GM20431 (cell line): Measurements from ENCODE around the gene CNGA3.
"Not testable (repeated sequence)": the region's sequence is repeated elsewhere in the genome, so short reads cannot be mapped to it uniquely, and the experiment has no call there.

Experiments
- in situ Hi-C: fragments of 300-500 bp; cut with MseI, MboI; formaldehyde crosslinking; loops from one replicate; pipeline ENCODE4 v1.15.0; 2020; ENCODE audit warnings: low sequenced_read_pairs; ENCODE audit not compliant: unreplicated experiment

CNGA3 gene

DNA sequence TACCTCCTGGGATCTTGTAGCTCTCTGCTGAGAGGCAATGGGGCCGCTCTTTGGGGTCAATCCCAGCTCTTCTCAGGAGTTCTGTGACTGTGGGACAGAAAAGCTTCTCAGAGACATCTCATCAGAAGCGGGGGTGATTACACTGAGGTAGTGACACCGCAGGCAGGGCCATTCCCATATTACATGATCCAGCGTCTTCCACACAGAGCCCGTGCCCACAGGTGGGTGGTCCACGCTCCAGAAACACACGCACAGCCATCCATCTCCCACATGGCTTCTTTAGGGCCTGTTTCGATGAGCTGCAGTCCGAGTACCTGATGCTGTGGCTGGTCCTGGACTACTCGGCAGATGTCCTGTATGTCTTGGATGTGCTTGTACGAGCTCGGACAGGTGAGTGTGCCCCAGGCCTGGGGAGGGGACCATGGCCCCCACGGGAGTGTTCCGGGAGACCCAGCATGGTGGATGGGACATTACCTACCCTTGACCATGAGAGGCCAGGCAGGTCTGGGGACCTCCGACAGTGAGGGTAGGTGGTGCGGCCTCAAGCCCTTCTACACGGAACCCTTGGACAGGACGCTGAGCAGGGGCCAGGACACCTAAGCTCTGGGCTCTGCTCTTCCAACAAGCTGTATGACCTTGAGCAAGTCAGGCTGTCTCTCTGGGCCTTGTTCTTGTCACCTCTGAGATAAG is 45.5 kb downstream of the CNGA3 start:
- in situ Hi-C loops = loop anchor here (25.0 kb wide), 1 partner anchor 579 kb away; no protein-coding TSS in a partner anchor

DNA sequence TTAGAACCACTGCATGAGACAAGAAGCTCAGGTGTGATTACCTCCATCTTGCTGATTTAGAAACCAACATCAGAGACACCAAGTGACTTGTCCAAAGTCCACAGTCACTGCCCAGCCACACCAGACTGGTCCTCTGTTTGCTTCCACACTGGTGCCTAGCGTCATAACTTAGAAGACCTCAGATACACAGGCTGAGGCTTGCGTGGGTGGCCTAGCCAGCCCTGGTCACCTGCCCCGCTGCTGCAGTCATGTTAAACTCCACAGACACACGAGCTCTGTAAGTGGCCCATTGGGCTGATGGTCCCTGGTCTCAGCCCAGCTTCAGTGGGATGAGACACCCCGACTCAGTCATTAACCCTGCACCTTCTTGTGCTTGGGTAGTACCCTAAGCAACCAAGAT is 47.1 kb downstream of the CNGA3 start:
- in situ Hi-C loops = loop anchor here (25.0 kb wide), 1 partner anchor 581 kb away; no protein-coding TSS in a partner anchor

GRCh38 chr2:98394595-98395153 is 48.4 kb downstream of the CNGA3 start:
- in situ Hi-C loops = loop anchor here (25.0 kb wide), 1 partner anchor 582 kb away; no protein-coding TSS in a partner anchor

- in situ Hi-C loops = loop anchor here (25.0 kb wide), 1 partner anchor 584 kb away; no protein-coding TSS in a partner anchor
Measured at GRCh38 chr2:98395977-98396376, 49.7 kb downstream of the CNGA3 start.

DNA sequence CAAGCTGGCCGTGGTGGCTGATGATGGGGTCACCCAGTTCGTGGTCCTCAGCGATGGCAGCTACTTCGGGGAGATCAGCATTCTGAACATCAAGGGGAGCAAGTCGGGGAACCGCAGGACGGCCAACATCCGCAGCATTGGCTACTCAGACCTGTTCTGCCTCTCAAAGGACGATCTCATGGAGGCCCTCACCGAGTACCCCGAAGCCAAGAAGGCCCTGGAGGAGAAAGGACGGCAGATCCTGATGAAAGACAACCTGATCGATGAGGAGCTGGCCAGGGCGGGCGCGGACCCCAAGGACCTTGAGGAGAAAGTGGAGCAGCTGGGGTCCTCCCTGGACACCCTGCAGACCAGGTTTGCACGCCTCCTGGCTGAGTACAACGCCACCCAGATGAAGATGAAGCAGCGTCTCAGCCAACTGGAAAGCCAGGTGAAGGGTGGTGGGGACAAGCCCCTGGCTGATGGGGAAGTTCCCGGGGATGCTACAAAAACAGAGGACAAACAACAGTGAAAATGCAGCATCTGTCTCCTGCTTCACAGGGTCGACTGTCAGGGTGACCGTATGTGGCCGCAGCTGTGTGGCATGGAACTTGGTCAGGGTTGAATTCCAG is 50.6 kb downstream of the CNGA3 start:
- in situ Hi-C loops = loop anchor here (25.0 kb wide), 1 partner anchor 585 kb away; no protein-coding TSS in a partner anchor

DNA sequence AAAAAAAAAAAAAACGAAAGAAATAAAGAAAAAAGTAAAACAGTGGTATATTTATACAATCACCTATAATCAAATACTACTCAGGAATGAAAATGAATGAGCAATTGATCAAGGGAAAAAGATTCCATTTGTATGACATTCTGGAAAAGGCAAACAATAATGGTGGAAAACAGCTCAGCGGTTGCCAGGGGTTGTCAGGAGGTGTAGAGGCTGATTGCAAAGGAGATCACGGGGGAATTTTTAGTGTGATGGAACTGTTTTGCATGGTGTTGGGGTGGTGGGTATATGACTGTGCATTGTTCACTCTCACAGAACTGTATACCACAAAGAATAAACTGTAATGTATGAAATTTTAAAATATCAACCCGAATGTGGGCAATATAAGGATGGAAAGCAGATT is 52.9 kb downstream of the CNGA3 start:
- in situ Hi-C loops = loop anchor here (25.0 kb wide), 1 partner anchor 587 kb away; no protein-coding TSS in a partner anchor

DNA sequence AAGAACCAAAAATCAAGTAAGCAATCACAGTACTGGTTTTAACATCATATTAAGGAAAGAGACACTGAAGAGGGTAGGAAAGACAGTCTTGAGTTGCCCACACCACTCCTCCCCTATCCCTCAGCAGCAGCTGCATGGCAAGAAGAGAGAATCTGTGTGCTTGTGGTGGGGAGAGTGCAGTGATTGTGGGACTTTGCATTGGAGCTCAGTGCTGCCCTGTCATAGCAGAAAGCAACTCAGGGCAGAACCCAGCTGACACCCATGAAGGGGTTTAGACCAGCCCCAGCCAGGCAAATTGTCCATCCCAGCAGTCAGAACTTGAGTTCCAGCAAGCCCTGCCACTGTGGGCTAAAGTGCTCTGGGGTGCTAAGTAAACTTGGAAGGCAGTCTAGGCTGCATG is 57.6 kb downstream of the CNGA3 start:
- in situ Hi-C loops = no loop called here

GRCh38 chr2:98404556-98405250 is 58.4 kb downstream of the CNGA3 start:
- in situ Hi-C loops = no loop called here

- in situ Hi-C loops = no loop called here
Measured at GRCh38 chr2:98405301-98405700, 59.0 kb downstream of the CNGA3 start.

DNA sequence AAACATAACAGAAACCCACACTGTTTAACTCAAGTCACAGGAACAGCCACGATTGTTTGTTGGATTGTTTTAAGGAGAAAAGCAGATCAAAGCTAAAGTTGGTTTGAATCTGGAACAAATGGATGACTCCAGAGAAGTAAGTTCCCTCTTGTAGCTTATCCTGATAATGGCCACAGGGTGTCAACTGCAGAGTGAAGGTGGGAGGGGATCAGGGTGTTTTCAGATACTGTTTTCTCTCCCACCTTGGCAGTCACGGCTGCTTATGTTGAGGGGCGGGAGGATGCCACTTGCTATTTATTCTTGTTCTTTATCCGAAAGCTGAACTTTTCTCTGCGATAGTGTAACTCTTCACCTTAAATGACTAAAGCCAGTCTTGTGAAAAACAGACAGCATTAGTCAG is 61.9 kb downstream of the CNGA3 start:
- in situ Hi-C loops = no loop called here

- in situ Hi-C loops = no loop called here
Measured at GRCh38 chr2:98412751-98413458, 66.6 kb downstream of the CNGA3 start.

DNA sequence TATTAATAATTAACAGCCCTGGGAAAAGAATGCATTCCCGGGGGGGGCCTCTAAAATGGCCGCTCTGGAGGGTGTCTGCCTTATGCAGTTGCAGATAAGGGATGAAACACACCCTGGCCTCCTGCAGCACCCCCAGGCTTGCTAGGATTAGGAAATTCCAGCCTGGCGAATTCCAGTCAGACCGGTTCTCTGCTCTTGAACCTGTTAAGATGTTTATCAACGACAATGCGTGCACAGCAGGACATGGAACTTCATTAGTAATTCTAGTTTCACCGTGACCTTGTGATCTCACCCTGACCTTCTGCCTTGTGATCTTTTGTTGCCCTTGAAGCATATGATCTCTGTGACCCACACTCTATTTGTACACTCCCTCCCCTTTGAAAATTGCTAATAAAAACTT is 68.0 kb downstream of the CNGA3 start:
- in situ Hi-C loops = not testable (repeated sequence)

- in situ Hi-C loops = not testable (repeated sequence)
Measured at GRCh38 chr2:98415719-98416248, 69.5 kb downstream of the CNGA3 start.

DNA sequence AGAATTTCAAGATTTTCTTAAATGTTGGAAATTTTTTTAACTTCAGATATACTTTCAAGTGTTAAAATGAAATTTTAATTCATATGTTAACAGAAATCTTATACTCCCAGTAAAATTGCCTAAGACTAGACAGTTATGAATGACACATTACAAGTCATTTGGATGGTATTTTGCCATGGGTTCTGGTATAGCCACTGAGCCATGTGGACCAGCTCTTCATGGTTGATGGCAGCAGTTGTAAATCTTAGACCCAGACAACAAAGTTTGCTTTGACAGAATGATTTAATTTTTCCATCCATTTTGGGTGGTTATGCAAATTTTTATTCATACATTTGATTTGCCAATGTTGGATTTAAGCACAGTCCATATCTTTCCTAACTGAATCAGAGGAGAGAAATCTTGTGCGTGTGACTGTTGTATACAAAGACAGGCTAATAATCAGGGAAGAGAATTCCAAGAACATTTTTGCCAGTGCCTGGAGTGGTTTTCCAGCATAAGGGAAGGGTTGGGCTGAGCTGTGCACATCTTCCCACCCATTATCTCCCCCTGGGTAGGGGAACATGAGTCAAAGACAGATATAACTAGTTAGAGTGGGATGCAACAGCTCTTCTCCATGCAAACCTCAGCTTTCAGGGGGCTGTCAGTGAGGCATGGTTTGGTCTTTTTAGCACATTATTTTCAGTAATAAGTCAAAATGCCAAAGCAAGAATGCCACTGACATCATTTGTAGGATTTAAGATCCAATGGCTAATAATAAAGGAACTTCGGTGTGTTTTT is 70.3 kb downstream of the CNGA3 start:
- in situ Hi-C loops = no loop called here

DNA sequence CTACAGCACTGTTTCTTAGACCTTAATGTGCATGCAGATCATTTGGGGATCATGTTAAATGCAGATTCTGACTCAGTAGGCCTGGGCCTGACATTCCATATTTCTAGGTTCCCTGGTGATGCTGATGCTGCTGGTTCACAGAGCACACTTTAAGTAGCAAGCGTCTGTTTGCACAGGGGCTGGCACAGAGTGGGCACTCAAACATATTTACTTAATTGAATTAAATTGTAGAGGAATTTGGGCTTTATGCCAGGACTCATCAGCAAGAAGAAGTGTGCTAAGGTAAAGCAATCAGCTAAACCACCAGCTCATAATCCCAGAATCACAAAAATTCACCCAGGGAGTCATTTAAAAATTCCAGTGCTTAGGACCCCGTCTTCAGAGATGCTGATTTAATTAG is 73.3 kb downstream of the CNGA3 start:
- in situ Hi-C loops = no loop called here

DNA sequence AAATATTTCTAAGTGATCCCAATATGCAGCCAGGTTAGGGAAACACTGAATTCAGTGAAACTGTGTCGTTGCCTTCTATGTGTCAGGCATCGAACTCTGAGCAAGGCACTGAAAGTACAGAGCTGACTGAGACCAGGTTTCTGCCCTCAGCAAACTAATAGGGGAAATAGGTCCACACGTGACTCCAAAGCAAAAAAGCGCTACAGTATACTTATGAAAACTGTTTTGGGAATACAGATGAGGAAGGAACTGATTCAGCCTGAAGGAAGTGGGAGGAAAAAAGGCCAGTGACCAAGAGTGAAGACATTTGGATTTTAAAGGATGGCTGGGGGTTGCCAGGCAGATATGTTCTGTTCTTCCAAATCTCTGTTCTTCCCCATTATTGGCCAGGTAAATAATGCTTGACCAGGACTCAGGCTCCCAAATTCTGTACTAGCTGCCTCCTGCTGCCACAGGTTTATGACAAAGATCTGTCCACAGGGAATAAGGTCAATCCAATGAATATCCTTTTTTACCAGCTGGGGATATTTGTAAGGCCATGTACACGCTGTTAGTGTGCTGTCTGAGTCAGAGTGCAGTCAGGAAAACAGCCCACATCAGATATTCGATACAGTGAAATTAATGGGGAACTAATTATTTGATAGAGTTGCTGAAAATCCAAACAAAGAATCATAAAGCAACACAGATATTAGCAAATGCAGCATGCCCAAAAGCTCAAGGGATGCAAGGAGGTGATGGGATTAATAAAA is 73.9 kb downstream of the CNGA3 start:
- in situ Hi-C loops = no loop called here

GRCh38 chr2:98422449-98422848 is 76.2 kb downstream of the CNGA3 start:
- in situ Hi-C loops = no loop called here

DNA sequence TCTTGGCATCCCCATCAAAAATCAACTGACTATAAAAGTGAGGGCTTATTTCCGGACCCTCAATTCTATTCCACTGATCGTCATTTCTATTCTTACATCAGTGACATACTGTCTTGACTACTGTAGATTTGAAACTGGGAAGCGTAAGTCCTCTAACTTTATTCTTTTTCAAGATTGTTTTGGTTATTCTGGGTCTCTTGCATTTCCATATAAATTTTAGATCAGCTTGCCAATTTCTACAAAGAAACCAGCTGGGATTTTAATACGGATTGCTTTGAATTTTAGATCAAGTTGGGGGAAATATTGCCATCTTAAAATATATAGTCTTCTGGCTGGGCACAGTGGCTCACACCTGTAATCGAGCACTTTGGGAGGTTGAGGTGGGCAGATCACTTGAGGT is 80.5 kb downstream of the CNGA3 start:
- in situ Hi-C loops = no loop called here
